PC-3 (cell line): ENCODE measurements around the gene NRN1. TPM values are rescaled to one million over a fixed set of nuclear protein-coding genes. Genes with fewer than 3 reads are reported as not detected.

Source experiments
- ATAC-seq: fragments of 200-7000 bp; cut with Tn5 transposase; 2 replicates; pipeline ENCODE4 v1.9.1; 2020; ENCODE audit warnings: mild to moderate bottlenecking, moderate library complexity
- BruUV-seq: library from RNA; stranded (reverse); fragments of 400-500 nt; replicated peaks from 2 replicates; lab custom pipeline; 2021; lab: Mats Ljungman, UMichigan
- CTCF ChIA-PET: fragments of 300-600 bp; sonication (Branson Sonifier 250); formaldehyde crosslinking; loops from one replicate; lab custom pipeline; 2022; ENCODE audit warnings: antibody characterized with exemption; lab: Charles Lee
- POLR2A ChIA-PET: fragments of 300-600 bp; sonication (Branson Sonifier 250); formaldehyde crosslinking; loops from one replicate; lab custom pipeline; 2022; ENCODE audit warnings: antibody characterized with exemption; ENCODE audit not compliant: unreplicated experiment; lab: Charles Lee
- DNase-seq: peaks from one replicate; pipeline ENCODE4 v3.0.0-alpha.2; 2015
- H2AFZ ChIP-seq: fragments of 300-600 bp; sonication (generic); 2 replicates; pipeline ENCODE4 v1.6.0; 2016; ENCODE audit warnings: antibody characterized with exemption, low read length
- H3F3A ChIP-seq: fragments of 300-600 bp; sonication (generic); one replicate; pipeline ENCODE4 v1.6.0; 2017; ENCODE audit warnings: antibody characterized with exemption, low read length, control low read depth, mild to moderate bottlenecking; ENCODE audit not compliant: unreplicated experiment
- H3K27ac ChIP-seq: fragments of 300-600 bp; sonication (generic); 2 replicates; pipeline ENCODE4 v1.5.1; 2016; ENCODE audit warnings: mild to moderate bottlenecking, low read length
- H3K27me3 ChIP-seq: fragments of 300-600 bp; sonication (generic); 2 replicates; pipeline ENCODE4 v1.6.1; 2016; ENCODE audit warnings: low read length, mixed read lengths
- H3K36me3 ChIP-seq: fragments of 300-600 bp; sonication (generic); 2 replicates; pipeline ENCODE4 v1.6.1; 2016; ENCODE audit warnings: low read depth, mixed run types, low read length, mixed read lengths
- H3K4me1 ChIP-seq: fragments of 300-600 bp; sonication (generic); 2 replicates; pipeline ENCODE4 v1.5.1; 2016; ENCODE audit warnings: low read length; ENCODE audit not compliant: insufficient read depth
- H3K4me2 ChIP-seq: fragments of 300-600 bp; sonication (generic); 2 replicates; pipeline ENCODE4 v1.6.0; 2016; ENCODE audit warnings: low read length
- H3K4me3 ChIP-seq: fragments of 300-600 bp; sonication (generic); 2 replicates; pipeline ENCODE4 v1.5.1; 2016; ENCODE audit warnings: mild to moderate bottlenecking, low read length, mixed read lengths
- H3K79me2 ChIP-seq: fragments of 300-600 bp; sonication (generic); 2 replicates; pipeline ENCODE4 v1.6.1; 2017; ENCODE audit warnings: low read length, mixed read lengths
- H3K9ac ChIP-seq: fragments of 300-600 bp; sonication (generic); 2 replicates; pipeline ENCODE4 v1.6.0; 2016; ENCODE audit warnings: mild to moderate bottlenecking, low read length
- H3K9me2 ChIP-seq: fragments of 300-600 bp; sonication (generic); replicated peaks from 2 replicates; pipeline ENCODE4 v1.6.1; 2016; ENCODE audit warnings: mixed run types, low read length, mixed read lengths
- H3K9me3 ChIP-seq: fragments of 300-600 bp; sonication (generic); 2 replicates; pipeline ENCODE4 v1.6.1; 2016; ENCODE audit warnings: low read length, mixed read lengths
- H4K20me1 ChIP-seq: fragments of 300-600 bp; sonication (generic); 2 replicates; pipeline ENCODE4 v1.6.1; 2016; ENCODE audit warnings: low read length, mixed read lengths
- CTCF ChIP-seq: fragments of 300-600 bp; sonication (generic); conservative IDR thresholded peaks from 2 replicates; pipeline ENCODE4 v1.5.1; 2017; ENCODE audit warnings: antibody characterized with exemption, low read depth, mild to moderate bottlenecking, low read length
- EZH2 ChIP-seq: fragments of 300-600 bp; sonication (generic); IDR thresholded peaks from one replicate; pipeline ENCODE4 v1.6.1; 2017; ENCODE audit warnings: antibody characterized with exemption, mild to moderate bottlenecking, low read length; ENCODE audit not compliant: unreplicated experiment
- EZH2phosphoT487 ChIP-seq: fragments of 300-600 bp; sonication (generic); IDR thresholded peaks from 2 replicates; pipeline ENCODE4 v1.6.1; 2018; ENCODE audit warnings: mild to moderate bottlenecking, antibody characterized with exemption, low read length, borderline replicate concordance
- intact Hi-C: fragments of 100-400 bp; cut with micrococcal nuclease; formaldehyde crosslinking; loops from 2 replicates; pipeline ENCODE4 v1.9.0; 2023
- total RNA-seq: library from RNA; depleted of rRNA; stranded (reverse); fragments of >200 nt; gene quantifications from 2 replicates; pipeline ENCODE4 v1.2.3, GENCODE V29; 2014

NRN1 gene
- total RNA-seq, 1 experiment from 2014 or later = not detected

GRCh38 chr6:5962794-5963193, 43.9 kb downstream of the NRN1 start:
- no peak for TF ChIP-seq CTCF
- TF ChIP-seq EZH2phosphoT487 = no peak
- TF ChIP-seq EZH2 = no peak
- intact Hi-C loops = no loop called here
- Histone ChIP-seq H3K9me3 (no peaks in the 10 kb centered on the region), H3K27ac (no peak overlapping the region), H3K4me3 (no peak overlapping the region), H3K36me3 (no peaks in the 10 kb centered on the region), H3K9ac (no peak overlapping the region), H2AFZ (no peak overlapping the region), H3K9me2 (no peaks in the 10 kb centered on the region), H4K20me1 (no peaks in the 10 kb centered on the region), H3K27me3 (no peaks in the 10 kb centered on the region), H3K4me2 (no peak overlapping the region), H3F3A (no peaks in the 10 kb centered on the region), H3K4me1 (peaks cover 5% of the 10 kb centered on the region), H3K79me2 (no peaks in the 10 kb centered on the region)
- POLR2A ChIA-PET = no interaction called here
- DNase-seq (no peak), ATAC-seq (no peak)
- BruUV-seq = no TSS peak
- CTCF ChIA-PET = no interaction called here

- POLR2A ChIA-PET = no interaction called here
- Histone ChIP-seq H3K9me2 (no peaks in the 10 kb centered on the region), H3K4me1 (no peaks in the 10 kb centered on the region), H4K20me1 (no peaks in the 10 kb centered on the region), H3K4me2 (no peak overlapping the region), H3K4me3 (no peak overlapping the region), H3K36me3 (no peaks in the 10 kb centered on the region), H2AFZ (no peak overlapping the region), H3K9me3 (no peaks in the 10 kb centered on the region), H3F3A (no peaks in the 10 kb centered on the region), H3K79me2 (no peaks in the 10 kb centered on the region), H3K27ac (no peak overlapping the region), H3K9ac (no peak overlapping the region), H3K27me3 (0 out of 2 replicates have a peak, but pooled peaks cover 5% of the 10 kb centered on the region)
- BruUV-seq = no TSS peak
- DNase-seq = no peak
- TF ChIP-seq EZH2phosphoT487 = no peak
- TF ChIP-seq EZH2 = no peak
- no peak for TF ChIP-seq CTCF
- CTCF ChIA-PET = interaction anchor here (0.6 kb wide), 1 partner anchor 170 kb away, joined by 12 read pairs; no protein-coding TSS in a partner anchor
- ATAC-seq = no peak
- intact Hi-C loops = no loop called here
Measured at GRCh38 chr6:5961836-5962235, 44.9 kb downstream of the NRN1 start.

GRCh38 chr6:5960456-5960855, 46.3 kb downstream of the NRN1 start:
- no peaks in the 10 kb centered on the region for H3K36me3 ChIP-seq
- ChIA-PET CTCF (no interaction called here), POLR2A (no interaction called here)
- TF ChIP-seq EZH2phosphoT487 (no peak), CTCF (no peak), EZH2 (no peak)
- ATAC-seq = no peak
- BruUV-seq = no TSS peak
- H3K27me3 ChIP-seq = peaks cover 10% of the 10 kb centered on the region; the same call in 1 of the 2 replicates
- no peak overlapping the region for H3K9ac ChIP-seq
- no peaks in the 10 kb centered on the region for H3K79me2 ChIP-seq
- H3K27ac ChIP-seq = no peak overlapping the region
- H3K4me1 ChIP-seq = no peaks in the 10 kb centered on the region
- no peaks in the 10 kb centered on the region for H3F3A ChIP-seq
- H2AFZ ChIP-seq = no peak overlapping the region
- intact Hi-C loops = no loop called here
- no peaks in the 10 kb centered on the region for H3K9me3 ChIP-seq
- no peaks in the 10 kb centered on the region for H4K20me1 ChIP-seq
- no peak overlapping the region for H3K4me3 ChIP-seq
- no peaks in the 10 kb centered on the region for H3K9me2 ChIP-seq
- no peak for DNase-seq
- no peak overlapping the region for H3K4me2 ChIP-seq
